Measurements from ENCODE around the gene BRAF. TPM values are rescaled to one million over a fixed set of nuclear protein-coding genes. Genes with fewer than 3 reads are reported as not detected.

BRAF gene
- total and polyA plus RNA-seq, 2 donors (not counting 3 experiments of a cell fraction or from before 2014, with no cell fraction given), result 6.6 to 26.2 TPM

GRCh38 chr7:140881507-140882228 lies 43.1 kb downstream of the BRAF start:
- FAIRE-seq (no peak), DNase-seq (ENCODE audit: low read depth, low spot score) (no peak)
- H3K27me3 ChIP-seq (ENCODE audit: control insufficient read depth in 2 of 2, insufficient read depth in 2 of 2, low read length in 2 of 2), result no peaks in the 10 kb centered on the region
- no peak overlapping the region for H3K4me3 ChIP-seq (replicated peaks in 1 of 3; ENCODE audit: insufficient read depth in 1 of 3, low read depth in 1 of 3, low read length in 3 of 3)
- BruUV-seq (replicated peaks), result no TSS peak
- ChIA-PET POLR2A (no interaction called here), CTCF (no interaction called here)
- H3K36me3 ChIP-seq (ENCODE audit: control insufficient read depth in 2 of 2, extremely low read depth in 1 of 2, insufficient read depth in 2 of 2, low read length in 2 of 2), result no peaks in the 10 kb centered on the region
- H3K9ac ChIP-seq (replicated peaks; ENCODE audit: extremely low read depth, insufficient read depth, low read length), result no peak overlapping the region
- H3K4me2 ChIP-seq (ENCODE audit: insufficient read depth, low read length), result no peak overlapping the region
- H4K20me1 ChIP-seq (replicated peaks; ENCODE audit: control insufficient read depth, extremely low read depth, insufficient read depth, low read length), result no peaks in the 10 kb centered on the region
- intact Hi-C loops (cut with micrococcal nuclease) (no loop called here), dilution Hi-C loops (cut with MboI; ENCODE audit: extremely low pct_ligation_motif_present, low sequenced_read_pairs) (no loop called here)
- peaks cover 4% of the 10 kb centered on the region for H3K4me1 ChIP-seq (ENCODE audit: control insufficient read depth, extremely low read depth, insufficient read depth, low read length)
- peaks cover 50% of the 10 kb centered on the region for H3K79me2 ChIP-seq (ENCODE audit: control insufficient read depth, insufficient read depth, low read length)
- no peaks in the 10 kb centered on the region for H3K9me3 ChIP-seq (replicated peaks; ENCODE audit: control insufficient read depth, insufficient read depth, low read length)
- no peak for TF ChIP-seq JUN (IDR thresholded peaks at IDR 0.05; ENCODE audit: borderline replicate concordance, insufficient read depth, insufficient read length, low read depth)
- H3K9me1 ChIP-seq (replicated peaks; ENCODE audit: control insufficient read depth, extremely low read depth, insufficient read depth, low read length), result no peaks in the 10 kb centered on the region
- H3K27ac ChIP-seq (ENCODE audit: insufficient read depth, low read depth, low read length), result no peak overlapping the region
- no peak overlapping the region for H2AFZ ChIP-seq (ENCODE audit: low read depth, low read length)

- H2AFZ ChIP-seq (ENCODE audit: low read depth, low read length), result no peak overlapping the region
- H3K79me2 ChIP-seq (ENCODE audit: control insufficient read depth, insufficient read depth, low read length), result peaks cover 63% of the 10 kb centered on the region
- dilution Hi-C loops (cut with MboI; ENCODE audit: extremely low pct_ligation_motif_present, low sequenced_read_pairs) (no loop called here), intact Hi-C loops (cut with micrococcal nuclease) (no loop called here)
- POLR2A ChIA-PET, result interaction anchor here (0.6 kb wide), 1 partner anchor 376 kb away, joined by 4 read pairs; no protein-coding TSS in a partner anchor
- no TSS peak for BruUV-seq (replicated peaks)
- H3K9ac ChIP-seq (replicated peaks; ENCODE audit: extremely low read depth, insufficient read depth, low read length), result no peak overlapping the region
- H3K9me1 ChIP-seq (replicated peaks; ENCODE audit: control insufficient read depth, extremely low read depth, insufficient read depth, low read length), result no peaks in the 10 kb centered on the region
- no peaks in the 10 kb centered on the region for H3K9me3 ChIP-seq (replicated peaks; ENCODE audit: control insufficient read depth, insufficient read depth, low read length)
- no peaks in the 10 kb centered on the region for H3K36me3 ChIP-seq (ENCODE audit: control insufficient read depth in 2 of 2, extremely low read depth in 1 of 2, insufficient read depth in 2 of 2, low read length in 2 of 2)
- DNase-seq (ENCODE audit: low read depth, low spot score) (no peak), FAIRE-seq (no peak)
- TF ChIP-seq MYC (IDR thresholded peaks at IDR 0.05; ENCODE audit: low read depth, low read length) (no peak), EZH2 (IDR thresholded peaks at IDR 0.05; ENCODE audit: borderline replicate concordance, low read depth, low read length, severe bottlenecking) (no peak), GATA2 (IDR thresholded peaks at IDR 0.05; ENCODE audit: insufficient read depth, insufficient read length, low read depth, low read length) (no peak), POLR2AphosphoS5 (IDR thresholded peaks at IDR 0.05; ENCODE audit: insufficient read depth, low read depth, low read length) (no peak)
- CTCF ChIA-PET, result interaction anchor here (0.6 to 1.7 kb wide), 4 partner anchors 9 to 90 kb away, joined by 3 to 8 read pairs (median 4); no protein-coding TSS in a partner anchor
- H3K4me2 ChIP-seq (ENCODE audit: insufficient read depth, low read length), result no peak overlapping the region
- no peak overlapping the region for H3K4me3 ChIP-seq (replicated peaks in 1 of 3; ENCODE audit: insufficient read depth in 1 of 3, low read depth in 1 of 3, low read length in 3 of 3)
- no peaks in the 10 kb centered on the region for H4K20me1 ChIP-seq (replicated peaks; ENCODE audit: control insufficient read depth, extremely low read depth, insufficient read depth, low read length)
- no peaks in the 10 kb centered on the region for H3K27me3 ChIP-seq (ENCODE audit: control insufficient read depth in 2 of 2, insufficient read depth in 2 of 2, low read length in 2 of 2)
- no peak overlapping the region for H3K27ac ChIP-seq (ENCODE audit: insufficient read depth, low read depth, low read length)
- H3K4me1 ChIP-seq (ENCODE audit: control insufficient read depth, extremely low read depth, insufficient read depth, low read length), result peaks cover 6% of the 10 kb centered on the region
Measured at GRCh38 chr7:140877249-140877524, 47.5 kb downstream of the BRAF start.

All from endothelial cell of umbilical vein (primary cell).